GM03348 (cell line): ENCODE measurements around the gene DPP3.
A peak's percentile ranks its signal among the peaks of the same experiment; 100 is the strongest.
"Not testable (repeated sequence)": the region's sequence is repeated elsewhere in the genome, so short reads cannot be mapped to it uniquely, and the experiment has no call there.

Experiments used
- DNase-seq: peaks from one replicate; pipeline ENCODE4 v3.0.0; 2012; ENCODE audit warnings: low spot score

The DPP3 gene

GRCh38 chr11:66480117-66480938 is at the start of gene DPP3:
Gene DPP3, plus strand, starts transcription at chr11:66480434. Its CDS starts 1,767 bp downstream, at chr11:66482201.
- DNase-seq, result peak; percentile 100

GRCh38 chr11:66431287-66431686 is 48.9 kb upstream of the DPP3 start:
- not testable (repeated sequence) for DNase-seq

GRCh38 chr11:66431871-66432329 is 48.3 kb upstream of the DPP3 start:
- not testable (repeated sequence) for DNase-seq

- no peak for DNase-seq
Measured at GRCh38 chr11:66432597-66432996, 47.6 kb upstream of the DPP3 start.

- no peak for DNase-seq
Measured at GRCh38 chr11:66437979-66438503, 42.2 kb upstream of the DPP3 start.

GRCh38 chr11:66438504-66439466 is 41.4 kb upstream of the DPP3 start, which contains the start of gene MRPL11:
Gene MRPL11, minus strand, starts transcription at chr11:66438848. Its CDS starts 94 bp downstream, at chr11:66438754.
- peak; percentile 96 for DNase-seq

- not testable (repeated sequence) for DNase-seq
Measured at GRCh38 chr11:66440101-66440939, 39.9 kb upstream of the DPP3 start.

- not testable (repeated sequence) for DNase-seq
Measured at GRCh38 chr11:66440940-66441282, 39.3 kb upstream of the DPP3 start.

- DNase-seq, result peak; percentile 79
Measured at GRCh38 chr11:66443602-66444001, 36.6 kb upstream of the DPP3 start.

- DNase-seq, result no peak
Measured at GRCh38 chr11:66447012-66447411, 33.2 kb upstream of the DPP3 start.

- no peak for DNase-seq
Measured at GRCh38 chr11:66448523-66448922, 31.7 kb upstream of the DPP3 start.

- no peak for DNase-seq
Measured at GRCh38 chr11:66450560-66450959, 29.7 kb upstream of the DPP3 start.

- DNase-seq, result no peak
Measured at GRCh38 chr11:66451663-66452062, 28.6 kb upstream of the DPP3 start.

GRCh38 chr11:66454247-66454646 is 26.0 kb upstream of the DPP3 start:
- DNase-seq, result no peak

GRCh38 chr11:66454828-66455227 is 25.4 kb upstream of the DPP3 start:
- DNase-seq, result no peak

GRCh38 chr11:66457826-66458225 is 22.4 kb upstream of the DPP3 start:
- no peak for DNase-seq

- DNase-seq, result no peak
Measured at GRCh38 chr11:66459138-66459778, 21.0 kb upstream of the DPP3 start.

GRCh38 chr11:66462010-66462409 is 18.2 kb upstream of the DPP3 start:
- DNase-seq, result no peak

GRCh38 chr11:66462911-66463310 is 17.3 kb upstream of the DPP3 start:
- no peak for DNase-seq

GRCh38 chr11:66464116-66464515 is 16.1 kb upstream of the DPP3 start:
- not testable (repeated sequence) for DNase-seq

- no peak for DNase-seq
Measured at GRCh38 chr11:66464916-66465315, 15.3 kb upstream of the DPP3 start.
